ENCODE data around the gene LGR5.
"Not testable (repeated sequence)": the region's sequence is repeated elsewhere in the genome, so short reads cannot be mapped to it uniquely, and the experiment has no call there.

The LGR5 gene

DNA sequence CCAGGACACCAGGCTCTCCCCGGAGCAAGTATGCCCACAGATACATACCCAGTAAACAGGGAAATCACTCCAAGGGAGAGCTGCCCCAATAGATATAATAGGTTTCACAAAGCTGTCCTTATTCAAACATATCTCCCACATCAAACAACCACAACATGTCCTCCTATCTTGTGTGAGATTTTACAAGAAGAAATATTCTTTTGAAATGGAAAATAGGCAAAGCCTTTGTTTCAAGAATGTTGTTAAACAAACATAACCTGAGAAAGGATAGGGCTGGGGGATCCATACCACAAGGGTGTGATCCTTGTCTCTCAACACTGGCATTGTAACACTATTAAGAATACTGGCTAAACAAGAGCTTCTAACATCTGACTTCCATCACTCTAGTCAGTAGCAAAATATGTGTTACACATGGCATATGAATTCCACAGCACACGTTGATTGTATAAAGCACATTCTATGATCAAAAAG, 32.9 kb downstream of the LGR5 start:
- DNase-seq, result no peak

DNA sequence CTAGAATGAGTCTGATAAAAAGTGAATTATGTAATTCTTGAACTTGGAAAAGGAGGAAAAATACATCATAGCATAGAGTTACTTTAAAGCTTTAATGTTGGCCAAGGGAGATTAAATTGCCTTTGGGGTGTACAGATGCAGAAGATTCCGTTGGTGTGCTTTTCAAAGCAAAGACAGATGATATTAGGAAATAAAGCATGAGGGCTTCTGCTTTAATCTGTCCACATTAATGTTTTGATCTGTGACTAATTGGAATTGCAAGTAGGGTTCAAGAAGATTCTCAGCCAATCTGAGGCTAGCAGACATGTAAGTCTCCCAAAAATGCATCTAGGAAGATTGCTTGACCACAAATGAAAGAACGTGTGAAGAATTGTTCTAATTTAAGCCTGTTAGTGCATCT, 35.2 kb downstream of the LGR5 start:
- no peak for DNase-seq

DNA sequence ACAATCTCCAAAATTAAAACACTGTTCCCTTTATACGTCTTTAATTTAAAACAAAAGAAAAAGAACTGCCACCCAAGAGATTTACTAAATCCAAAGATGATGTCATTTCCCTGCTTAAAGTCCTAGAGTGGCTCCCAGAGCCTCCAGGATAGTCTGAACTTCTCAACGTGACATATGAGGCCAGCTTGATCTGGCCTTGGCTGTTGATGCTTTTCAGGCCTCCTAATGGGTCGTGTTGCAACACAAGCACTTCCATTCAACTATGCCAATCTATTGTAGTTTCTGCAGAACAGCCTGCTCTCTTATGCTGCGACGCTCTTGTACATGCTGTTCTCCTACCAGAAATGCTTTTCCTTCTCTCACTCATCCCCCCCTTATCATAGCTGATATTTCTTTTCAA, 35.7 kb downstream of the LGR5 start:
- DNase-seq, result peak in 5 of 56 donors; percentile 5 to 19 (median 12)

DNA sequence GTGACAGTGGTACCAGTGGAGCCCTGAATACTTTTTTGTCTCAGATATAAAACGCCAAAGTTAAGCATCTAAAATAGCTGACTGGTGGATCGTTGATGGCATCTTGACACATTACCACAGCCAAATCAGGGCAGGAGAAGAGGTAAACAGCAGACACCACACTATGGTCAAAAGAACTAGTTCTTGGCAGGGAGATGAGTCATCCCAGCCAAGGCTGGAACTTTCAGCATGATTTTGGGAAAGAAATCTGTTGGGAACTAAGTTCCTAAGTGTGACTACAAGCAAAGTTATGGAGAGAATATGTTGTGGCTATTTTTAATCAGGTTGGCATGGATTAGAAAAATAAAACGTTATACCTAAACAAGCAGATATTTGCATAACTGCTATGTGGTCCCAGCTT, 36.9 kb downstream of the LGR5 start:
- no peak for DNase-seq

DNA sequence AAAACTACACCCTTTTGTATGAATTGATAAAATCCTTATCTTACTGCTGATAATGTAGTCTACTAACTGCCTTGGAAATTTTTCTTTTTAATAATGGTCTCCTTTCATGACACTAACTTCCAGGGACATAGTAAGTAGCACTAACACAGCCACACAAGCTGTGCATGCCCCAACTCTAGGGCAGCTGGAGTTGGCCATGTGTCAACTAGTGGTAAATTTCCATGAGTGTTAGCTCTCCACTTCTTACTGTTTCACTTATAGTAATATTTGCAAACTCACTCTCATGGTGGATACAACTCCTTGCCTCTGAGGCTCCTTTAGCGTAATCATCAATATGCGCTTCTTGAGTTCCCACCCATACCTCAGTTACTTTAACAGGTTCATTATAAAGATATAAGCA, 38.0 kb downstream of the LGR5 start:
- DNase-seq, result no peak

DNA sequence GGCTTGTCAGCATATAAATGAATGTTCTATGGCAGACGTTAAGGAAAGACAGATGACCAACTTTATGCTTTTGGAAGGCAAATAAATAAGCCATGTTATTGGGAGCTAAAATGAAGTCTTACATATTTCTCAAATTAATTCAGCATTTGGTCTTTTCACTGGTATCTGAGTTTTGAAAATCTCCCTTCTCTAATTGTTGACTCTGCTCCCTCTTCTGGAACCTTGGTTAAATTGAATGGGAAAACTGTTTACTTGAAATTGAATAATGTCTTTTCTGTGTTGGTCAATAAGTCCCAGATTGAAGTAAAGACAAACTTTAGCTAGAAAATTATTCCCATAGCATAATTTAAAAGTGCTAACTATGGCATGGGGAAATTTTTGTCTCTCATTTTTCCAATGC, 38.7 kb downstream of the LGR5 start:
- DNase-seq, result no peak

DNA sequence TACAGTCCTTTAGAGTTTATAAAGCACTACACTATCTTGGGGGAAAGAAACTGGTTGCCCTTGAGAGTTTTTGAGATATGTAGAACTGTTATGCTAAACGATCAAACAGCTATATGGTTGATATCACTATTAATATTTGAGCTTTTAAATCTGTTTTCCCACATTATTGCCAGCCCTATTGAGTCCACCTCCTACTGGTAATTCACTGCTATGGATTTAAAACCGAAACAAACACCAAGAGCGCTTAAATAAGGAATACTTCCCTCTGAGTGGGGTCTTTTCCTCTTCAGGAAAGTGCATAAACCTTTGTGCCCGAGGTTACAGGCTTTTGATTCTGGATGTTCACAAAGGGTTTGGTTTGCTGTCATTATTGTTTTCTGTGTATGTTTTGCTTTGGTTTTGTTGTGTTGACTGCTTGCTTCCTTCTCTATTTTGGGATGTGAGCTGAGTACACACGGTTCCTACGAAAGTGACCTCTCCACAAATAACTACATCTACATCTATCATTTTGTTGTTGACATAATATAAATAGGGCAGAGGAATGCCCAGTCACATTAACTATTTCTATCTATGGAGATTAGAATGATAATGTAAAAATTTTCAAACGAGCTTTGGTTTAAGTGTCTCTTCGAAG, 44.8 kb downstream of the LGR5 start:
- no peak for DNase-seq

DNA sequence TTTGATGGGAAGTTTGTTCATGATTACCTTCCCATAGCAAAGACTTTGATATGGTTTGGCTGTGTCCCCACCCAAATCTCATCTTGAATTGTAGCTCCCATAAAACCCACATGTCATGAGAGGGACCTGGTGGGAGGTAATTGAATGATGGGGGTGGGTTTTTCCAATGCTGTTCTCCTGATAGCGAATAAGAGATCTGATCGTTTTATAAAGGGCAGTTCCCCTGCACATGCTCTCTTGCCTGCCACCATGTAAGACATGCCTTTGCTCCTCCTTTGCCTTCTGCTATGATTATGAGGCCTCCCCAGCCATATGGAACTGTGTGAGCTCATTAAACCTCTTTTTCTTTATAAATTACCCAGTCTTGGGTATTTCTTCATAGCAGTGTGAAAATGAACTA, 51.2 kb downstream of the LGR5 start:
- DNase-seq, result not testable (repeated sequence)

DNA sequence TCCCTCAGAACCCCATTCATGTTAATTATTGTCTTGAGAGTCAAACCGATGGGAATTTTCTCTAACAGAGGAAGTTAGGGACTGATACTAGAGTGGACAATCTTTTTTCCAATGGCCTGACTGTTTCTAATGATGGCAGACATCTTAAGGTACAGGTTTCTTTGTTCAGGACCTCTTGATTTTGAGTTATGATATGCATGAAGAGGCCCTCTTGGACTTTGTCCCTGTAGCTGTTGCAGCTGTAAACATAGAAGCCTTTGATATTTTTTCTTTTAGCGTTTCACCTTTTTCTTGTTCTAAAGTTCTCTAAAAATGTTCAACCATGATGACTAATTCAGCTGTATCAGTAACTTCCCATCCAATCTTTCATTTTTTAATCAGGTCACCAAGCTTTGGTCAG, 53.0 kb downstream of the LGR5 start:
- no peak for DNase-seq

DNA sequence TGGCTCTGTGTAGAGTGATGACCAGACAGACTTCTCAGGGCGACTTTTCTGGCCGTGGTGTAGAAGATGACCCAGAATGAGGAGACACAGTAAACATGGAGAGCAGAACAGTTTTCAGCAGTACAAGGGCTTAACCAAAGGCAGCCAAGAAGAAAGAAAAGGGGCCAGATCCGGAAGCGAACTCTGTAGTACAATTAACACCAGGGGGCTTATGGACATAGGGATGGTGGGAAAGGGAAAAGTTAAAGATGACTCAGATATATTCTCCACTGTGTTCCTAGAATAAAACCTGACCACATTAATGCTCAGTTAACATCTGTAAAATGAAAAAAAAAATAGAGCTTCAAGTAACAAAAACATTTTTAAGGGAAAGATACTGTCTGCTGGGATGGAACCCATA, 60.2 kb downstream of the LGR5 start:
- DNase-seq, result no peak

DNA sequence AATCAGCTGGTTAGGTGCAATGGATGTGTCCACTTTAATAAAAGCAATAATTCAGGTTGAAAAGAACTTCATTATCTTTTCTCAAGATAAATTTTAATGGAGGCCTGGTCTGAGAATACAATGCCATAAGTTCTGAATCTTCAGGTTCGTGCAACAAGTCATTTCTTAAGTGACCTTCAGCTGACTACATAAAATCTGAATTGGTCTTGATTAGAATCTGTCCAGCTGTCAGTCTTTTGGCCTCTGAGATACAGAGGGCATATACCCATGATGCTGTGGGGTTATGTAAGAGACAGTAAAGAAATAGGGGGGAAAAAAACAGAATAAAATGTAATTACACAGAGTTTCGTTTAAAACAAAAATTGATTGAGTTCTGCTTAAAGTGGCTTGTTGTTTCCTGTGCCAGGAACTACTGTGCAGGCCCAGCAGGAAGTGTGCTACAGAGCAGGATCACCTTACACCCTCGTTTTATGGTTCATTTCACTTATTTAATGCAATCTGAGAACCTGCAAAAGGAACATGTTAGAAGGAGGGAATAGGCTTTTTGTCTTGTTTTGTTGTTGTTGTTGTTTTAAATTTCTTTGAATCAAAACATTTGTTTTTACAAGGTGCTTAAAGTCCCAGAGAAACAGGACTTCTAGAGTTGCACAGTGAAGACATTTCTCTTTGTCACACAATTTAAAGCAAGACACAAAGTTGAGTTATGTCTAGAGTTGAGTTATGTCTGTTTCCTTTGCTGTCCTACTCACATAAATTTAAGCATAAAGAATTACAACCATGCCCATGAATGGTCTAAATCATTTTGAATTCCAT, 64.2 kb downstream of the LGR5 start:
- DNase-seq, result no peak

DNA sequence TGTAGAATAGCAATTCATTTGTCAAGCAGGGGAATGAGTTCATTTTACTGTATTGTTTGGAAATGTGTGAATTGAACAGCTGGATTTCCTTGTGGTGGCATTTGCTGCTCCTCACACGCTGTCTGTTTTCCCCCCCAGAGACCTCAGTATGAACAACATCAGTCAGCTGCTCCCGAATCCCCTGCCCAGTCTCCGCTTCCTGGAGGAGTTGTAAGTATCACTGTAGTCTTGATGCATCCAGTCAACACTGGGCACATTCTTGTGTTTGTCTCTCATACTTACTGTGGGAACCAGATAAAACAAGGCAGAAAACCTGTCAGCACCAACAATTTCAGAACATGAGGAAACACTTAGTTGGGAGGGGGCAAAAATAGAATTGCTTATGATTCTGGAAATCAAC, 64.9 kb downstream of the LGR5 start:
- DNase-seq, result peak in 1 of 56 donors; percentile 0

DNA sequence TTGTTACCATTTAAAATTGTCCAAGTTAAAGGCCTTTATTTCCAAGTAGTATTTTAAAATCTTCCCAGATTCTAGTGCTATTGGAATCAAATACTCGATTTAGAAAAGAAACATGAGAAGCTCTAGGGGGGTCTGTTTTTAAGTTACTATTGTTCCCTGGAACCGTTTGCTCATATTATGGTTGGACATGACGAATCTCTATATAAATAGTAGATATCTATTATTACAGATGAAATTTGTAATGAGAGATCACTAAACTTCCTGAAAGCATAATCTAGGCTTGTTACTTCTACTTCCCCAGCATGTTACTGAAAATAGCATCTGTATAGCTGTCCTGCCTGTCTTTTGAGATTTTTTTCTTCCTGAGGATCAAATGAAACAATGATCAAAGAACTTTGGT, 70.1 kb downstream of the LGR5 start:
- no peak for DNase-seq

DNA sequence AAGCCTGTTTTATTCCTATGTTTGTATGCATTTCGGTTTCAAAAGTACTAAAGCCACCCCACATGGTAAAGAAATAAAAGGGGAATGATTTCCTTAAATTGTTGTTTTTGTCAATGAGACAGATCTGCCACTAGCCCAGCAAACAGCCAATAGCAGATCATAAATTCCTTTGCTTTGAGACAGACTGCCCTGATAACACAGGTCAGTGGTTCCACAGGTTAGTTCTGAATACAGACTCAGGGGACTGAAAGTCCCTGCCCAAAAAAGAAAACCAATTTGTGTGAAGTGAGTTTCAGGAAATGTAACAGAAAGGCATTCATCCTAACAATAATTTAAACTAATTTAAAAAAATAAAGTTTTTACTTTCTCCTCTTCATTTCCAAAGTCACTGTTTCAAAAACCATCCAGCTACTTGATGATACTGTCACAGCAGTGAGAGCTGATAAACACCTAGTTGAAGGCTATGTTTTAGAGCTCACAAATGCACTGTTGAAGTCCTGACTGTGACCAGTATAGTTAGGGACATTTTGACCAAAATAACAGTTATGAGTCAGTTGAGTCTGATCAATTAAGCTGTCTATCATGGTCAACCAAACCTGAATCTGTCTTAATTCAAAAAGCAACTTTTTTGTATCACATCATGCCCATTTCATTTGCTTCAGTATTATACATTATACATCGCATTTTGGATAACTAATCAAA, 77.7 kb downstream of the LGR5 start:
- DNase-seq, result no peak

DNA sequence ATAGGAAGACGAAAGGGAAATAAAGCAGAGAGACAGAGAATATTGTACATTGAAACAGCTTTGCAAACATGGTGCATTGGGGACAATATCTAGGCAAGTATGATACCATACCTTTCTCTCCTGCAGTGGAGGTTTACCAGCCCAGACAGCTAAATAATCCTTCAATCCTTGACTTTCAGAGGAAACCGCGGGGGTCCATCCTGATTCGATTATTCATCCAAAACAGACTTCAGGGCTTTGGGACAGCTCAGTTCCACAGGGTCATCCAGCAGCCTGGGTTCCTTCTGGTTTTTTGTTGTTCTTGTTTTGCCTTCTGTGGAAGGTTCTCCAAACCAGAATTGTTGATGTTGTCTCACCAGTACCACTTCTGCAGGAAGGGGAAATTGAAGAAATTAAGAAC, 81.5 kb downstream of the LGR5 start:
- no peak for DNase-seq

DNA sequence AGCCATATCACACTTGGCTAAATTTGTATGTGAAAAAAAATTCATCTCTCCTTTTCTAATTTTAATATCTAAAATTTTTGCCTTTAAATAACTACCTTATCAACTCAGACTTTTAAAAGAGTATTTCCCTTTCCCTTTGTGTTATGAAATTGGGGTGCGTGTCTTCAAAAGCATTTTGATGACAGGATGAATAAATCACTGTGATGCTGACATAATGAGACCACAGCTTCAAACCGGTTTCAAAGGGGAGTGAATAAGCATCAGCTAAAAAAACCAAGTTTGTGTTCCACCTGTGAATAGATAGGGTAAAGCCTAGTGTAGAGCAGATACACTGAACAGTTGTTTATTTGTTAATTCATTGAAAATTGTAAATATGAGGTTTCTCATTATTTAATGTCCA, 85.0 kb downstream of the LGR5 start:
- DNase-seq, result no peak

DNA sequence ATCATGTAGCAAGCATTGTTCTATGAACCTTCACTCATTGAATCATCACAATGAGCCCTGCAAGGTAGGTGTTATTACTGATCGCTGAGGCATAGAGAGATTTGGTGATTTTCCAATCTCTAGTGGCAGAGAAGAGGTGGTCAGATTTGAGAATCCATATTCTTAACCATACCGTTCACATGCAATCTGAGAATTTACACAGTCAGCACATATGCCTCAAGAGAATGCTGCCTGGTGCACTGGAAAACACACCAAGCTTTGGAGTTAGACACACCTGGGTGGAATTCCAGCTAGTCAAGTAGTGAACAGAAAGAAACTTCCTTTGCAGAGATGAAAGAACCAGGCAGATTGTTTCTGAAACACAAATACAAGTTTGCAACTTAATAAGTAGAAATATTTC, 94.1 kb downstream of the LGR5 start:
- no peak for DNase-seq

DNA sequence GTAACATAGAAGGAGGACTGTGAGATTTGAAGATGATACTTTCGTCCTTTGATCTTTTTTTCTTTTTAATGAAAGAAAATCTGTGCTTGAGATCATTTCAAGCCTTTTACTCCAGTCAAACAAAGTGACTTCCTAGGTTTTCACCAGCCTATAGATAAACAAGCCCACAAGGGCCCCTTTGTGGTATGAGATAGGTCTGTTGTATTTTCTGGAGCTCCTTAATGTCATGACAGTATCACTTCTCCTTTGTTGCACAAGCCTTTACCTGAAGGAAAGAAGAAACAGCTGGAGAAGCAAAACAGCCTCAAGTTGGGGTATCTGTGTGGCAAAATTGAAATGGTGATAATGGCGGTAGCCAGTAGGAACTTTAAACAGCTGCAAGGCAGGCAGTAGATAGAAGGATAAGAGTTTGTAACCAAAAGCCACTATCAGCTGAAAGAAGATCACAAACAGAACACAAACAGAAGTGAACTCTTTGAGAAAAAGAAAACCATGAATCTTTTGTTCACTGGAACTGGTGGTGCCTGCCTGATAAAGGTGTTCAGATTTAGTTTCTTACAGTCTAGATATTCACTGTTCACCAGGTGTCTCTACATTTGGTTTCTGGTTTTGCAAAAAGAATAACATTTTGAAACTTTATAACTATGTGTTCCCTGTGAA, 96.8 kb downstream of the LGR5 start:
- no peak for DNase-seq

DNA sequence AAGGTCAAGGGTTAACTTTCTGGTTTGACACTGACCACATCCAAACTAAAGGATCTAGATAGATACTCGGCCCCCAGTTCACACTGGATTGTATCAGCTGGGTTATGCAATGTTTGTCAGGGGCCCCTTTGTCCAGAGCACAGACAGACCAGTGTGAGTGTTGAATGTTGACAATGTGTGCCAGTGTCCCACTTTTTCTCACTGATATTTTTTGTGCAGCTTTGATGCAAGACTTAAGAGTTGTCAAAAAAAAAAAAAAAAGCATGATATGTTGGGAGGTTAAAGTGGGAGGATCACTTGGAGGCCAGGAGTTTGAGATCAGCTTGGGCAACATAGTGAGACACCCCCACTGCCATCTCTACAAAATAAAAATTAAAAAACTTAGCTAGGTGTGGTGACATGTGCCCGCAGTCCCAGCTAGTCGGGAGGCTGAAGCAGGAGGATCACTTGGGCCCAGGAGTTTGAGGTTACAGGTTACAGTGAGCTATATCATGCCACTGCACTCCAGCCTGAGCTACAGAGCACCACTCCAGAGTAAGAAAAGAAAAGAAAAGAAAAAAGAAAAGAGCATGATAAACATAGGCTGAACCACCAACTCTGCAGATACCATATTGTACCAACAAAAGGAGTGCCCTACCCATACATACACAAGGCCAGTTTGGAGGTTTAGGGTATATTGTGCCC, 97.5 kb downstream of the LGR5 start:
- peak in 13 of 56 donors; percentile 1 to 24 (median 7) for DNase-seq

DNA sequence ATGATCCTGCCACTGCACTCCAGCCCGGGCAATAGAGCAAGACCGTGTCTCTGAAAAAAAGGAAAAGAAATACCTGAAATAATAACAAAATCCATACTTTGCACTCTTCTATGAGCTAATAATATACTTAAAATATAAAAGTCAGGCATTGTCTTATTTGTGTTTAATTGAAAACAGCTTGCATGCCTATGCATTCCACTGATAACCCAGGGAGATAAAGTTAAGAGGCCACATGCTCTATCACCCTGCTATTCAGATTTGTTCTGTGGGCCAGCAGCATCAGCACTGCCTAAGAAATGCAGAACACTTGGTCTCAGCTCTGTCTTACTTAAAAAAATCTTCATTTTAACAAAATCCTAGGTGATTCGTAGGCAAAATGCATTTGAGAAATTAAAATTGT, 99.2 kb downstream of the LGR5 start:
- DNase-seq, result no peak

DNA sequence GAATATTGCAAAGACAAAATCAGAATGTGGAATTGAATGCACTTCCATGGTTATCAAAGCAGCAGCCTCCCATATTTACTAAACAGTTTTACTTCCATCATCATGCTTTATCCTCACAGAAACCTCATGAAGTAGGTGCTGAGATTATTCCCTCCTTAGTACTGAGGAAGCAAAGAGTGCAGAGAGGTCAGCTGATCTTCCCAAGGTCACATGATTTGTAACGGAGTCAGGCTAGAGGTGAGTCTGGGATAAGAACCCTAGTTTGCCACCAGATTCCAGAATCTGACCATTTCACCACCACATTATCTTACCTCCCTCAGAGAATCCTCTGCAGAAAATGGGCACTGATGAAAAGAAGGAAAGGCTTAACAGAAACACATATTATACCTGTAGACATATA, 102.0 kb downstream of the LGR5 start:
- DNase-seq, result no peak
